OCI-LY3 (cell line): Measurements from ENCODE around the gene ADGRE1.

Experiments
- EZH2phosphoT487 ChIP-seq: fragments of 200-600 bp; shearing (Covaris generic); IDR thresholded peaks from 2 replicates; pipeline ENCODE4 v1.6.1; 2018; ENCODE audit warnings: antibody characterized with exemption, mixed run types, low read depth
- TF ChIP-seq, protein P1 (sequence below): fragments of 200-600, 300-600 bp; sonication (generic); IDR thresholded peaks from 2 replicates; pipeline ENCODE4 v1.5.1; 2014; ENCODE audit warnings: antibody characterized with exemption, low read length, low read depth

DNA sequence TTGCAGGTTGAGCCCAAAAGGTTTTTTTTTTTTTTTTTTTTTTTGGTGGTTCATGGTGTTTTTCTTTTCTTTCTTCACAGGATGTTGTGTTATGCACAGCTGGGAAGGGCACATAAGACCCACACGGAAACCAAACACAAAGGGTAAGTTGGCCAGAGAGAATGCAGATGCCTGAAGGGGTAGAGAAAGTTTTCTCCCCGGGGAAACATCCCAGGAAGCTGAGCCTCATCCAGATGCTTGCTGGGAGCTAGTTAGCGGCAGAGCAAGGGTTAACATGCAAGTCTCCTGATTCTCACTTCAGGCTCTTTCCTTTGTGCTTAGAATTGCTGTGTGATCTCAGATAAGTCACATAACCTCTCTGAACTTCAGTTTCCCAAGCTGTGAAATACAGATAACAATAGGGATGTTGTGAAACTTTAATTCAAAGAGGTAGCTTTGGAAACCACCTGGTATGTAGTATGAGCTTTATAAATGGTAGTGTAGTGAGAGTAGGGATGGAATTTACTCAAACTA lies 3.1 kb downstream of the ADGRE1 start:
- TF ChIP-seq, protein P1, sequence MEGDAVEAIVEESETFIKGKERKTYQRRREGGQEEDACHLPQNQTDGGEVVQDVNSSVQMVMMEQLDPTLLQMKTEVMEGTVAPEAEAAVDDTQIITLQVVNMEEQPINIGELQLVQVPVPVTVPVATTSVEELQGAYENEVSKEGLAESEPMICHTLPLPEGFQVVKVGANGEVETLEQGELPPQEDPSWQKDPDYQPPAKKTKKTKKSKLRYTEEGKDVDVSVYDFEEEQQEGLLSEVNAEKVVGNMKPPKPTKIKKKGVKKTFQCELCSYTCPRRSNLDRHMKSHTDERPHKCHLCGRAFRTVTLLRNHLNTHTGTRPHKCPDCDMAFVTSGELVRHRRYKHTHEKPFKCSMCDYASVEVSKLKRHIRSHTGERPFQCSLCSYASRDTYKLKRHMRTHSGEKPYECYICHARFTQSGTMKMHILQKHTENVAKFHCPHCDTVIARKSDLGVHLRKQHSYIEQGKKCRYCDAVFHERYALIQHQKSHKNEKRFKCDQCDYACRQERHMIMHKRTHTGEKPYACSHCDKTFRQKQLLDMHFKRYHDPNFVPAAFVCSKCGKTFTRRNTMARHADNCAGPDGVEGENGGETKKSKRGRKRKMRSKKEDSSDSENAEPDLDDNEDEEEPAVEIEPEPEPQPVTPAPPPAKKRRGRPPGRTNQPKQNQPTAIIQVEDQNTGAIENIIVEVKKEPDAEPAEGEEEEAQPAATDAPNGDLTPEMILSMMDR = no peak
- no peak for TF ChIP-seq EZH2phosphoT487
